A204.1 (cell line): ENCODE data around the gene UGT1A6.

Experiments used
- FAIRE-seq: peaks from 2 replicates; lab custom pipeline; 2012; peaks lifted over from hg19 to GRCh38; lab: Jason Lieb, UNC

The UGT1A6 gene

DNA sequence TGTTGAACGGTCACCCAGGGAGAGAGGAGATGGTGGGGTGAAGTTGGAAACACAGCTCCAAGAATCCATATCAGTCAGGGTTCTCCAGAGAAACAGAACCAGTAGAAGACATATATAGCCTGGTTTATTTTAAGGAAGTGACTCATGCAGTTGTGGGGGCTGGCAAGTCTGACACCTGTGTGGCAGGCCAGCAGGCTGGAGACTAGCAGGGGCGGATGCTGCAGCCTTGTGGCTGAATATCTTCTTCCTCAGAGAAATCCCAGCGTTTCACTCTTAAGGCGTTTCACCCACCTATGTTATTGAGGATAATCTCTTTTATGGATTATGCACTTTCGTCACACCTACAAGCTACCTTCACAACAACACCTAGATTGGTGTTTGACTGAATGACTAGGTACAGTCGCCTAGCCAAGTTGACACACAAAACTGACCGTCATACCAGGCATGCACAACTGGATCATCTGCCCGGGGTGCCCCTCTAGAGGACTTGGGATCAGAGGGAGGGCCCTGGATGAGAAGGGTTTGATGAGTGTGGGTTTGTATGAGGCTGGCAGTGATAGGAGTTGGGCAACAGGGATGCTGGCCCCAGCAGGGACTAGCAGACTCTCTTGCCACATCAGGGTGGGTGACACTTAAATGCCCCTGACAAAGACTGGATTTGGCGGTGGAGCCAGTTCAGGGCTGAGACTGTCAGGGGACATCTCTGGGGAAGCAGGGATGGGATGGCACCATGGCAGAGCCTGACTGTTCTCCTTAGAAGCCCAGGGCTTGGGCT lies 108.9 kb downstream of the UGT1A6 start:
- FAIRE-seq, result no peak

DNA sequence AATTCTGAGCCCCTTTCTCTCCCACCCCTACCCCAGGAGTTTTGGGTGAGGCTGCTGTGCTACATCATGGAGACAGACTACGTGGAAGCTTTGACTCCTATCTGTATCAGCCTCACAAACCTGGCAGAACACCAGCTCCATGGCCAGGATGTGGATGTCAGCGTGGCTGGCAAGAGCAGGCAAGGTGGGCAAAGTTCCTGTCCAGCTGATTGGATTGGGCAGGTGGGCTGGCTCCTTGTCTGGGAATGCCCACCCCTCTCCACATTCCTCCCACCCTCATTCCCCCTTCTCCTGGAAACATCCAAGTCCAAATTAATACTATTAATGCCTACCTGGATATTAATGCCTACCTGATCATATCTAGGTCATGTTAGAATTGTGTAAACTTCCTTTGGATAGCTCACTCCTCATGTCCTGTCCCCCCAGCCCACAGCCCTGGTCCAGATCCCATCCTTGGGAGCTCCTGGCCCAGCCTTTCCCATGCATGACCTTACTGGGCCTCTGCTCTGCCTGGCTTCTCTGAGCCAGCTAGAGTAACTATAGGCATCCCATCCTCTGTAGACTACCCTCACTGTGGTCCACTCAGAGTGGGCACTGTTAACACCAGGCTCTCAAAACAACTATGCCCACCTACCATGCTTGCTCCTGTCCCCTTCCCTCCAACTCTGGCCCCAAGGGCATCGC lies 109.6 kb downstream of the UGT1A6 start:
- FAIRE-seq, result no peak

DNA sequence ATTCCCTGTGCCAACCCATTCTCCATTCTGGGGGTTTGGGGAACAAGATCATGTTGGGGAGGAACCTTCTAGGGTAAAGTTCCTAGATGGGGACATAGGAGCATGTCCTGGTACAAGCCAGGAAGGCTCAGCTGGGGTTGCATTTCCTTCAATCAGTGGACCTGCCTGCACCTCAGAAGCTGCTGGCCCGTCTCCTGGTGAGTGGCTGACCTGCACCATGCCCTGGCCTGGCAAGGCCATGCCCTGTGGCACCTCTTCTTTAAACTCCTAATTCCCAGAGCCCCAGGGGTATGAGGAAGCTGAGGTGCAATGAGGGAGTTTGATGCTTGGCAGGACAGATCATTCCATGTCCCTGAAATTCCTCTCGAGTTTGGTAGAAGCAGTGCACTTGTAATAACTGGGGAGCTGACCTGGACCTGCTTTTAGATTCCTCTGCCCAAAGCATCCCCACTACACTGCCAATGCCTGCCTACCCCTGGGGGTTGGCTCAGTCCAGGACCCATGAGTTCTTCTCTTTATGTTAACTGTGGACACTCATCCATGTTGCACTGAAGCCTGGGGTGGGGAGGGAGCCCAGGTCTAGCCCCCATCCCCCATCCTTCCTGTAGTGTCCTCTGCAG lies 110.7 kb downstream of the UGT1A6 start:
- no peak for FAIRE-seq

DNA sequence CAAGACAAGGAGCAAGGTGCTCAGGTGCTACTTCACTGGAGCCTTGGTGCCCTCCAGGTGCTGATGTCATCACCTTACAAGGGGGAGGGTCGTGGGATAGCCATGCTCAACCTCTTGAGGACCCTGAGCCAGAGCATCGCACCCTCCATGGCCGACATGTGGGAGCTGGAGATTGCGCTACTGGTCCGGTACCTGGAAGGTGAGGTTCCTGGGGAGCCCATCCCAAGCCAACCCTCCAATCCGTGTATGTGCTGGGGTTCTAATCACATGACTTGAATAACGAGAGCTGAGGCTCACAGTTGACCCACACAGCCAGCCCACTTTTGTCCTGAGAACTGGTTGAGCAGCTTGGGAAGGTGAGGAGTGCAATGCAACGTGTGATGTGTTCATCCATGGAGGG lies 111.3 kb downstream of the UGT1A6 start:
- FAIRE-seq, result no peak

DNA sequence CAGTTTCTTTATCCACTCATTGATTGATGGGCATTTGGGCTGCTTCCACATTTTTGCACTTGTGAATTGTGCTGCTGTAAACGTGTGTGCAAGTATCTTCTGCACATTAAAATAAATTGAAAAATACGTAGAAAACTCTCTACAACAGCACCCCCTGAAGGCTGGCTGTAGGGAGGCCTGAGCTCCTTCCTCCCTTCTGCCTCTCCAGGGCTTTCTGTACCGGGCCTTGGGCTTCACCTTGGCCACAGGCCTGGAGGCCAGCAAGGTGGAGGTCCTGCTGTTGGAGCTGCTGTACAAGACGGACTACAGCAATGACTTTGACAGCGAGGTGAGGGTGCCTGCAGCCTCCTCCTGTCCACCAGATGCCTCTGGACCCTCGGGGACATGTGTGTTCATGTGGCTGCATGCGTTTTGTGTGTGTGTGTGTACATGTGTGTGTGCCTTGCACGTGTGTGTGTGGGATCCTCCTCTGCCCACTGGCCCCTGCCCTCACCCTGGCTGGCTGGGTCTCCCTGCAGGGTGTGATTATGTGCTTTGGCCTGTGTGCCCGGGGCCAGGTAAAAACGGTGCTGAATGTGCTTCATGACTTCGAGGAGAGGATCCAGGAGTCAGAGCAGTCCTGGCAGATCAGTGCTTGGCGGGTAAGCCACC lies 114.7 kb downstream of the UGT1A6 start:
- FAIRE-seq, result no peak

DNA sequence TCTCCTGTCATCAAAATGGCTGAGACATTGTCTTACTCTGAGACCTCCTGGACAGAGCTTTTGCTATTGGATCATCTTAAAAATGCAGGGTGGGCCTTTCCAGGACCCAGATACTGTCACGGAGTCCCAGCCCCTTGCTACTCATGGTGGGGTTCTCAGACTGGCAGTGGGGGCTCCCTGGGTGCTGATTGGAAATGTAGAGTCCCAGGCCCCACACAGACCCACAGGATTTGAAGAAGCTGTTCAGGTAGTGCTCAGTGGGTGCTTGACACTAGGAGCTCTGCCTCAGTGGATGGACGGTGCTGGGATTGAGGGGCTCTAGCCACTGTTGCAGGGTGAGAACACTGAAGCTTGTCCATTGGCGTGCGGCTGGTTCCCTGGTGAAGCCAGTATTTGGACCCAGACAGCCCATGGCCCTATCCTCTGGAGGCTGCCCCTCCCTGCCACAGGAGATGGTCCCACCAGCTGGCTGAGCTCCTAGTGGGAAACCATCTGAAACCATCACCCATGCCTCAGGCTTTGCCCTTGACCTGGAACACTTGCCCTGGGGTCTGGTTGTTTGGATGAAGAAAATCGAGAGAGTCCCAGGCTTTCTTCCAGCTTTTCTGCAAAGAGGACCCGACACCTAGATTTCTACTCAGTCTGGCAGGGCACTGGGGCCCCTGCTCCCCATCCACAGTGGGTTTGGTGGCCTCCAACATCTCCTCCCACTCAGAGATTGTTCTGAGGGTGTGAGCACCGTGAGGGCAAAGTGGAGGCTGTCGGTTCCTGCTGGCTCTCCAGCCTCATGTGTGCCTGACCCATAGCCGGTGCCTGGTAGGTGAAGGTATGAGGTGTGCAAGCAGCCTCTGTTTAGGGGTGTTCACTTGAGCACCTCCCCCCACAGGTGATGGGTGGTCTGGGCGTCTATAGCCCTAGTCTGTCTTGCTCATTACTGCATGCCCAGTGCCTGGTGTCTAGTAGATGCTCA lies 115.6 kb downstream of the UGT1A6 start:
- no peak for FAIRE-seq

DNA sequence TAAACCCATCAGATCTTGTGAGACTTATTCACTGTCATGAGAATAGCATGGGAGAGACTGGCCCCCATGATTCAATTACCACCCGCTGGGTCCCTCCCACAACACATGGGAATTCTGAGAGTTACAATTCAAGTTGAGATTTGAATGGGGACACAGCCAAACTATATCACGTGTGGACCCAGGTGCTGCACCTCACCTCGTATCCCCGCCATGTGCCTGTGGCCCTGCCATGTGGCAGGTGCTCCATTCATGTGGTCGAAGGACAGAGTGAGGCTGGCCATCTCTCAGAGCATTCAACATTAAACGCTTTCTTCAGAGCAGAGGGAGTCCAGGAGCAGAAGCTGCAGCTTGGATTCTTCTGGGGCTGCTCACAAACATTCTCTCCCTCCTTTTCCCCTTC lies 117.7 kb downstream of the UGT1A6 start:
- FAIRE-seq, result no peak

DNA sequence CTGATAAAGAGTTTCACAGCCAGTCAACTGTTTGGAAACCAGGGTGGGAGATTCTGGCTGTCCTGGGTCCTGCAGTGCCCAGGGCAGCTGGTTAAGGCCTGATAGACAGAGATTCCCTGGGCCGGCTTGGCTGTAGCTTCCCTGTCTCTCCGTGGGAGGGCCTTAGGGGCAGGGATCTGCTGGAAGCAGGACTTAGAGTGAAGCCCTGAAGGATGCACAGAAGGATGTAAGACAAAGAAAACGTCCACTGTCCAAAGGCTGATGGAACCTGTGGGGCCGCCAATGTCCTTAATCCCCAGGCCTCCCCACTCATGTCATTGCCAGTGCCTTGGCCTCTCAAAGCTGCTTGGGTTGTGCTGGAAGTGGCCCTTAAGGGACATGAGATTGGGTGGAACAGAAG lies 118.4 kb downstream of the UGT1A6 start:
- FAIRE-seq, result no peak

DNA sequence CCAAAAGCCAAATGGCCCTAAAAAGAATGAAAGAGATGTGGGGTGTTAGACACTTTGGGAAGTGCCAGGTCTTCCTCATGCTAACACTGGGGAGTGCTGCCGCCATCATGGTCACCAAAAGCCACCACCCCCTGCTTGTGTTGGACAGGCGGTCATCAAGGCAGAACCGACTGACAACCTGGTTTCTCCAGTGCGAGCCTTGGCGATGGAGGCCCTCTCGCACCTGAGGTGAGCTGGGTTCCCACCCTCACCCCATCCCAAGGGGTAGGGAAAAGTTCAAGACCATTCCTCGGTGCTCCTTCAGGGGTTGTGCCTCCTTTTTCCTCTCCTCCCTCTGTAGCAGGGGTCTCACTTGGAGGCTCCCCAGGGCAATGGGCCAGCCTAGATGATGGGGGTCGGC lies 119.0 kb downstream of the UGT1A6 start:
- FAIRE-seq, result no peak

DNA sequence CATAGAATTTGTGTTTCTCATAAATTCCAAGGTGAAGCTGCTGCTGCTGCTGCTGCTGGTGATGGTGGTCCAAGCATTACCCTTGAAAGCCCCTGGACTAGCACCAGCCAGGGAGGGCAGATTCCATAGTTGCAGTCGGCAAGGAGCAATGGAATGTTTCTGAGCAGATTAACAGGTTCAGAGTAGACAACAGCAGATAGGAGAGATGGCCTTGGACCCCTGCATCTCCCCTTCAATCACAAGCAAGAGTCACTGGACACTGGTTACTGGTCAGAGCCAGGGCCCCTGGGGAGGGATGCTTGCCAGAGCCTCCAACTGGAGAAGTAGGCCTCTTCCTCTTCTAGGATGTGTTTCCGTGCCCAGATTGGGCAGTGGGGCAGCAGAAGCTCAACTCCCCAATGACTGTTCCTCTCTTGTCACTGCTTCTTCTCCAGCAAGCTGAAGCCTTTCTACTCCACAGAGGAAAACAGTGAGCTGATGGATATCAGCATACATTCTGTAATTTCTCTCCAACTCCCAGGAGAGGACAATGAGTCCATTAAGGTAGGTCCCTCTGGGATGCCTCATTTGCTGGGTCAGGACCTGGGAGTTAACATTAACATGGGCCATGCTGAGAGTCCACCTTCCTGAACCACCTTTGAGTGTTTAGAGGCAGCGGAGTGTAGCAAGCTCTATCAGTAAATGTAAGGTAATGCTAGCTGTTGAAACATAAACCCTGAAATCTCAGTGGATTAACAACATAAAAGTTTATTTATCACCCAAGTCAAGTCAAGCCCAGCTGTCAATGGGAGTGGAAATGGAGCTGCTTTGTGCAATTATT lies 120.8 kb downstream of the UGT1A6 start:
- FAIRE-seq, result no peak

DNA sequence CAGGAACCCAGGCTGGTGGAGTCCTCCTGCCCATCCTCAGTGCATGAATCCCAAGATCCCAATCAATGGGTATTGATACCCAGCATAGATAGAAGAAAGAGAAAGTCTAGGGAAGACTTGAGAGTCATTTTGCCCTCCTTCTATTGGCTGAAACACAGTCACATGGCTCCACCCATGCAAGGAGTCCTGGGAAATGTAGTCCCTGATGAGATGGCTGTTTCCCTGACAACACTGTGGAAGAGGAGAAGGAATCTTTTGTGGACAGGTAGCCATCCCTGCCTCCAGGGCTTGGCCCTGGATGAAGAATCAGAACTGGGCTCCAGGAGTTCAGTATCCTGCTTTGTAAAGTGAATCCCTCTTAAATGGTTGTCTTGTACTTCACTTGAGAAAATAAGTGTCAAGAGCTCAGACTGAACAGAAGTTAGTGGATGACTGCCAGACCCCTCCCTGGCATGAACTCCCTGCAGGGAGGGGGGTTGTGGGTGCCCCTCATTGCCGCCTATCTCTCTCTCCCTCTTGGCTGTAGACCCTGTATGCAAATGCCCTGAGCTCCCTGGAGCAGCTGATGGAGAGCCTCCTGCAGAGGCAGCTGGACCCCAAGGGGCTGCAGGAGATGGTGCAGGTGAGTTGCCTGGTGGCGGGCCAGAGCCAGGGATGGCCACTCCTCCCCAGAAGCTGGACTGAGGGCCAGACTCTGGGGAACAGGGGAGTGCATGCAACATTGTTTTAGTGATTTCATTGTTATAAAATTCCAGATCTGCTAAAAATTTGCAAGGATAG lies 121.6 kb downstream of the UGT1A6 start:
- FAIRE-seq, result no peak

DNA sequence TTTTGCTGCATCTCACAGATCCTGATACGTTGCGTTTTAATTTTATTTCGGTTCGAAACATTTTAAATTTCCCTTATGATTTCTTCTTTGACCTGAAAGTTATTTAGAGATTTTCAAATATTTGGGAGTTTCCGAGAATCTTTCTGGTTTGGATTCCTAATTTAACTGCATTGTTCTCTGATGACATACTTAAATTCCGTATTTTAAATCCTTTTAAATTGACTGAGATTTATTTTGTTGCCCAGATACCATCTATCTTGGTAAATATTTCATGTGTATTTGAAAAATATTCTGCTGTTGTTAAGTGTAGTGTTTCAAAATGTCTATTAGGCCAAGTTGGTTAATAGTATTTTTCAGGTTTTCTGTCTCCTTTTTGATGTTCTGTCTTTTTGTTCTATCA lies 123.2 kb downstream of the UGT1A6 start:
- FAIRE-seq, result no peak

DNA sequence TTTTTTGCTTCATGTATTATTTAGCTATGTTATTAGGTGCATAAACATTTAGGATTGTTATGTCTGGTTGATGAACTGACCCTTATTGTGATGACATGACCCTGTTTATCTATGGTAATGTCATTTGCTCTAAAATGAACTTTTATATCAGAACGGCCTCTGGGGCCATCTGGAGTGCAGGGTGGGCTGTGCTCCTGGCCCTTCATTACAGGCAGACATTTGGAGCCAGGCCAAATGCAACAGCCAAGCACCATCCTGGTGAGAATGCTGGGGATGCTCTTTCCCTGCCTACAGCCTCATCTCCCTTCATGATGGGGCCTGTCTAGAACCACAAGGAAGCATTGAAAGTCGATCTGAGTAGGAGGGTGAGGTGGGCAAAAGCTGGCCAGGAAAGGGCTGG lies 123.6 kb downstream of the UGT1A6 start:
- no peak for FAIRE-seq

DNA sequence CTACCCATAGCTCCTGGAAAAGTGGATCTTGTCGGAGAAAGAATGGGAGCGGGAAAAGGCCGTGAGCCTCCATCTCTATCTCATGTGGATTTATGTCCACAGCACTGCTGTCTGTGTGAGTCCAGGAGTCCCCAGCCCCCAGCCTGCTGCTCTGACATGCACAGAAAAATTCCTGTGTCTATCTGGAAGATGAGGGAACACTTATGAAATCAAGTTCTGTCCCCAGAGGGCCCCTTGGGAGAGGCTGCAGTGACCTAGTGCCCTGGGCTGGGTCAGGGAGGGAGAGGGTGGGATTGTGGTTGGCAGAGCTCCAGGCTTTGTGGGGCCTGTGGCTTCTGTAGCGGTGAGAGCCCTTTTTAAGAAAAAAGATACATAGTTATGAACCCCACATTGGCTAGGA lies 124.1 kb downstream of the UGT1A6 start:
- FAIRE-seq, result no peak

DNA sequence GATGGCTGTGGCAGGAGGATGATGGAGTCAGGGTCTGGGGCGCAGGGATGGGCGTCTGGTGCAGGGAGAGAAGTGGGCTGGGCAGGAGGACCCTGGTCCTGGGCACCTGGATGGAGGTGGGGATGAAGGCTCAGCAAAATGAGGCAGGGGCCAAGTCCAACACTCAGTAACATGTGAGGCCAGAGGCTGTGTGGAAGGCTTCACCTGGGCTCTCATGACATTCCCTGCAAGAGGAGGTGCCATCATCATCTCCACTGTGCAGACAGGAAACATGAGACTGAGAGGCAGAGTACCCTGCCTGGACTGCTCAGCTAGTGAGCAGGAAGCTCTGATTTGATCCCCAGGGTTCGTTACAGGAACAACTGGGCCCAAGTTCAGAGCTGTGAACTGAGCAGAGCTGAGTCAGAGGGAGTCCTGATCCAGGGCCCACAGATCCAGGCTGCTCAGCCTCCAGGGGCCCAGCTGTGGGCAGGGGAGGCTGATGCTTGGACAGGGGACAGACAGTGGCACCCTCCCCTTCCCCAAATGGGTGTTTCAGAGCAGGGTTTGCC lies 124.7 kb downstream of the UGT1A6 start:
- no peak for FAIRE-seq

DNA sequence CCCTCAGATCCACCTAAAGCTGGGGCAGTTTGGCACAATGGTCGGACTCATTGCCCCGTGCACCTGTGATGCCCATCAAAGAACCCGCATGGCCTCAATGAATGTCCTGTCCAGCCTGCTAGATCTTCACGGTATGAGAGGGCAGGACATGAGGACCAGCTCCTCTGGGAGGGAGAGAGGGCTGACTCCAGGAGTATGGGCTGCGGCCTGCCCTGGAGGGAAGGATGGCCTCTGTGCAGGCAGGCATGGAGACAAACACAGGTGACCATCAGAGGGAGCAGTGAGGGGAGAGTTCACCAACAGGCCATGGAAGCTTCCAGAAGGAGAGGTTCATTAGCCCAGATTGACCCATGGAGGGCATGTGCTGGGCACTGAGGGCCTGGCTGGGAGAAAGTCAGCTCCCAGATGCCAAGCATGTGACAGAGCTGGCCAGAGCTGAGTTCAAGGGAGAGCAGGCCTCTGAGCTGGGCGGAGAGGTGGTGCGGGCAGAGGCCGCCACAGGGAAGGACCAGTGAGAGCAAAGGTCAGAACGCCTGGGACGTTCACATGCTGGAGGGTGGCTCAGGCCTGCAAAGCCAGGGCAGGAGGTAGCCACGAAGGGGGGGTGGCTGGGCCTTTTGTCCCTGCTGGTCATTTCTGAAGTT lies 125.4 kb downstream of the UGT1A6 start:
- no peak for FAIRE-seq

DNA sequence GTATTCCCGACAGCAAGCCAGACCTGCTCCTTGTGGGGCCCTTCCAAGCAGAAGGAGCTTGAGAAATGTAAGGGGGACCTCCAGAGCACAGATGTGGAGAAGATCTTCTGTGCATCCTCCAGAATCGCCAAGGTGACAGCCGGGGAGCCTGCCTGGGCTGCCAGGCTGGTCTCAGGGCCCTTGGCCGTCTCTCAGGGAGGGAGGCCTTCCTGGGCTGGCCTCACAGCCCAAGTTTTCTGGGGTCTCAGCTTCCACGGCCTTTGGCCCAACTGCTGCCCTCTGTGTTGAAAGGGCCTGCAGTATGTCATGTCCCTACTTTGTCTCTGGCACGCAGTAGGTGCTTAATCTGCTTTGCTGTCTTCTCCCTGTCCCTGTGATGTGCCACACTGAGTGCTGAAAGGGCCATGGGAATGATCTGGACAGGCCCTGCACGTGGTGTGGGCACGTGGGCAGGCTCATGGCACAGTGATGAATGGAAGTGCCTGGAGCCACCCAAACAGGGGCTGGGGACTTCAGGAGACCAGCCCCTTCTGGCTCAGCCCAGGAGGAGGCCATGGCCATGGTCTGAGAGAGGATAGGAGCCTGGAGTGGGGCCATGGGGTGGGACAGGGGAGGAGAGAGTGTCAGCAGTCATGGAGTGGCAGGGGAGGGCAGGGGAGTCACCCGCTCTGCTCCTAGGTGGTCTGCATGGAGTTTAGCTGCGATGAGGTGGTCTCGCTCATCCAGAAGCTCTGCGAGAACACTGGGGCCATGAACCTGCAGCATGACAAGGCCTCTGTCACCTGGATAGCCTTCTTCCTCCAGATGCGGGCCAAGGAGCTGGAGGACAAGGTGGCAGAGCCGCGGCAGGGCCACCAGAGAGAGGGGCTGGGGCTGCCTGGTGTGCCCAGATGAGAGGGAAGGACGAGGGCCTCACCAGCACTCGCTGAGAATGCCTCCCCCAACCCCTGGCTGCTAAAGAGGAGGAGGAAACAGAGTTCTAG lies 126.2 kb downstream of the UGT1A6 start:
- no peak for FAIRE-seq
